ENCODE data around the gene POMC. TPM values are rescaled to one million over a fixed set of nuclear protein-coding genes. Genes with fewer than 3 reads are reported as not detected.

POMC gene
- total and polyA plus RNA-seq, 2 of the 4 experiments (the other 2 are of a cell fraction), result 0.17 TPM; not detected in 1

DNA sequence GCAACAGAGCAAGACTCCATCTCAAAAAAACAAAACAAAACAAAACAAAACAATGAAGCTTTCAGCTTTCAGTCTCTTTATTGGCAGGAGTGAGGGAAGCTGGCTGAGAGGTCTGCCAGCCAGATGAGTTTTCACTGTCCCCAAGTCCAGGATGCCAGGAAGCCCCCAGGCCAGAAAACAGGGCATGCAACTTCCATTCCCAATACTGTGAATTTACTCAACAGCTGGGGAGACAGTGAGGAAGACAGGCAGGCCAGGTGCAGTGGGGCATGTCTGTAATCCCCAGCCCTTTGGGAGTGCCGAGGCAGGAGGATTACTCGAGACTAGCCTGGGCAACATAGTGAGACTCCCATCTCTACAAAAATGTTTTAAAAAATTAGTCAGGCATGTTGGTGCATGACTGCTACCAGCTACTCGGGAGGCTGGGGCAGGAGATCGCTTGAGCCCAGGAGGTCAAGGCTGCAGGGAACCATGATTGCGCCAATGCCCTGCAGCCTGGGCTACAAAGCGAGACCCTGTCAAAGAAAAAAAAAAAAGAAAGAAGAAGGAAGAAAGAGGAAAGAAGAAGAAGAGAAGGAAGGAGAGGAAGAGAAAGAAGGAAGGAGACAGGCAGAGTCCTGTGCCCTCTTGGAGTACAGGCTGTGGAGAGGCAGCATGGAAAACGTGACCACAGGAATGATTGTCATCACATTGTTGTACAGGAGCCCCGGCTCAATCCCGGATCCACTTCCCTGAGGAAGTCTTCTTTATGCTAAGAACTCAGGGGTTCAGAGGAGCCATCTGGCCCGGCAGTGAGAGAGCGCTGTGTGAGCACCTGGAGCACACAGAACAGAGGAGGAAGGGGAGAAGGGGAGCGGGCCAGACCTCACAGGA, 29.2 kb upstream of the POMC start:
- no peak for TF ChIP-seq RAD21 (IDR thresholded peaks at IDR 0.05; ENCODE audit: low read length)
- TF ChIP-seq, protein P1, sequence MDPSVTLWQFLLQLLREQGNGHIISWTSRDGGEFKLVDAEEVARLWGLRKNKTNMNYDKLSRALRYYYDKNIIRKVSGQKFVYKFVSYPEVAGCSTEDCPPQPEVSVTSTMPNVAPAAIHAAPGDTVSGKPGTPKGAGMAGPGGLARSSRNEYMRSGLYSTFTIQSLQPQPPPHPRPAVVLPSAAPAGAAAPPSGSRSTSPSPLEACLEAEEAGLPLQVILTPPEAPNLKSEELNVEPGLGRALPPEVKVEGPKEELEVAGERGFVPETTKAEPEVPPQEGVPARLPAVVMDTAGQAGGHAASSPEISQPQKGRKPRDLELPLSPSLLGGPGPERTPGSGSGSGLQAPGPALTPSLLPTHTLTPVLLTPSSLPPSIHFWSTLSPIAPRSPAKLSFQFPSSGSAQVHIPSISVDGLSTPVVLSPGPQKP (IDR thresholded peaks at IDR 0.05; ENCODE audit: borderline replicate concordance, low read depth, low read length), result no peak
- no peak for TF ChIP-seq NFE2L2 (IDR thresholded peaks at IDR 0.05; ENCODE audit: low read depth, low read length)
- no peak for TF ChIP-seq MAZ (IDR thresholded peaks at IDR 0.05; ENCODE audit: borderline replicate concordance, low read depth, low read length)
- peak; percentile 59; the same call in 1 of the 2 replicates for TF ChIP-seq BHLHE40 (IDR thresholded peaks at IDR 0.05; ENCODE audit: low read depth, low read length)
- H3K9ac ChIP-seq (ENCODE audit: low read depth, low read length), result no peak overlapping the region
- no peaks in the 10 kb centered on the region for H3K27me3 ChIP-seq (ENCODE audit: control insufficient read depth, insufficient read depth, low read length)
- H3K79me1 ChIP-seq (ENCODE audit: low read depth in 1 of 2, low read length in 2 of 2), result no peaks in the 10 kb centered on the region
- in situ Hi-C loops (cut with MboI; ENCODE audit: low sequenced_read_pairs) (no loop called here), dilution Hi-C loops (cut with HindIII; ENCODE audit: low sequenced_read_pairs, unreplicated experiment) (no loop called here), intact Hi-C loops (cut with micrococcal nuclease) (loop anchor here (2.0 to 10.0 kb wide), 4 partner anchors 69 to 363 kb away; partner anchors contain the start of gene EFR3B)
- no peaks in the 10 kb centered on the region for H3K36me3 ChIP-seq (ENCODE audit: control insufficient read depth, insufficient read depth, low read length)
- H3K14ac ChIP-seq (replicated peaks; ENCODE audit: low read depth, low read length), result no peak overlapping the region
- H3K4ac ChIP-seq (ENCODE audit: low read depth, low read length), result no peak overlapping the region
- H3K27ac ChIP-seq (ENCODE audit: insufficient read depth, low read length), result no peak overlapping the region
- peak; percentile 51 for ATAC-seq (ENCODE audit: low read depth)
- H3K18ac ChIP-seq (ENCODE audit: low read depth, low read length), result no peak overlapping the region
- WGBS, 2 experiments (ENCODE audit: extremely low coverage in 2 of 2, insufficient read length in 1 of 2), result 83% methylated on average over 5 of the region's 12 CpGs; no CpG with 5 or more reads in 1 of the 2 experiments
- no peak overlapping the region for H4K5ac ChIP-seq (ENCODE audit: low read depth, low read length)
- no peak overlapping the region for H2BK15ac ChIP-seq (ENCODE audit: low read depth, low read length)
- H3K9me1 ChIP-seq (ENCODE audit: insufficient read depth, low read length), result no peaks in the 10 kb centered on the region; the same call in 1 of the 2 replicates
- H3K9me3 ChIP-seq (ENCODE audit: control insufficient read depth, insufficient read depth, low read length), result no peaks in the 10 kb centered on the region
- no peak overlapping the region for H2BK20ac ChIP-seq (ENCODE audit: low read depth, low read length)
- no peak overlapping the region for H2BK5ac ChIP-seq (ENCODE audit: low read depth, low read length, poor library complexity, severe bottlenecking)
- H4K91ac ChIP-seq (ENCODE audit: insufficient read depth, low read depth, low read length), result no peak overlapping the region
- BruUV-seq (replicated peaks), result no TSS peak
- ChIA-PET POLR2A (ENCODE audit: unreplicated experiment) (no interaction called here), CTCF (interaction anchor here (2.3 to 2.7 kb wide), 2 partner anchors 222 to 225 kb away, joined by 14 to 16 read pairs; no protein-coding TSS in a partner anchor)
- H4K8ac ChIP-seq (ENCODE audit: low read depth in 2 of 2, low read length in 2 of 2), result no peak overlapping the region; a peak in 1 of 4 replicates
- peaks cover 1% of the 10 kb centered on the region; the same call in 1 of the 2 replicates for H3K4me1 ChIP-seq (ENCODE audit: control insufficient read depth, insufficient read depth, low read length)
- no peaks in the 10 kb centered on the region for H4K20me1 ChIP-seq (ENCODE audit: insufficient read depth, low read length)
- H3K56ac ChIP-seq (ENCODE audit: extremely low read depth, insufficient read depth, low read length), result no peak overlapping the region
- H3K4me2 ChIP-seq (ENCODE audit: low read depth, low read length), result no peak overlapping the region
- DNase-seq, result peak; percentile 28
- no peak overlapping the region for H3K4me3 ChIP-seq (ENCODE audit: insufficient read depth, low read depth, low read length)
- no peak overlapping the region for H2AK5ac ChIP-seq (ENCODE audit: low read depth, low read length)
- no peak overlapping the region for H2BK120ac ChIP-seq (ENCODE audit: low read depth, low read length)
- peak overlapping the region; percentile 66 for H2AK9ac ChIP-seq (replicated peaks; ENCODE audit: low read depth, low read length, poor library complexity)
- peak overlapping the region; percentile 66; the same call in 1 of the 2 replicates for H3K23ac ChIP-seq (ENCODE audit: low read depth, low read length)
- H2AFZ ChIP-seq (replicated peaks; ENCODE audit: low read length, poor library complexity), result peak overlapping the region; percentile 86
